Activated CD4-positive, alpha-beta T cell treated with anti-CD3 and anti-CD28 coated beads, Interleukin-2, Interleukin-6, amounts not matched to agents 100 ng/mL and 50 ng/mL, durations not matched to agents 16 hours and 8 hours (primary cell): Measurements from ENCODE around the gene SCFD1.

Source experiments
- DNase-seq: peaks from one replicate; pipeline ENCODE4 v3.0.0-alpha.2; 2020

SCFD1 gene

GRCh38 chr14:30759172-30760125 is 137.3 kb downstream of the SCFD1 start:
- DNase-seq = no peak

DNA sequence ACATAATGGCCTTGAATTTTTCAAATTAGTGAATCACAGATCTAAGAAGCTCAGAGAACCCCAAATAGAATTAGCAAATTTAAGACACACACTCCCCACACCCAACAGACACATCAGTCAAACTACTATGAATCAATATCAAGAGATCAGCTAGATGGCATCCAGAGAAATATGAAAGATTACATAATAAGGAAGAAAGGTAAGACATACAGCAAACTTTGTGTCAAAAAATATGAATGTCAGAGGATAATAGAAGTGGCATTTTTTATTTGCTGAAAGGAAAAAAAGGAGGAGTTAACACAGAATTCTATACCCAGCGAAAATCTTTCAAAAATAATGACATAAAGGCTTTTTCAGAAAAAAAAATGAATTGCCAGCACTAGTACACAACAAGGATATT is 141.8 kb downstream of the SCFD1 start:
- DNase-seq = no peak

DNA sequence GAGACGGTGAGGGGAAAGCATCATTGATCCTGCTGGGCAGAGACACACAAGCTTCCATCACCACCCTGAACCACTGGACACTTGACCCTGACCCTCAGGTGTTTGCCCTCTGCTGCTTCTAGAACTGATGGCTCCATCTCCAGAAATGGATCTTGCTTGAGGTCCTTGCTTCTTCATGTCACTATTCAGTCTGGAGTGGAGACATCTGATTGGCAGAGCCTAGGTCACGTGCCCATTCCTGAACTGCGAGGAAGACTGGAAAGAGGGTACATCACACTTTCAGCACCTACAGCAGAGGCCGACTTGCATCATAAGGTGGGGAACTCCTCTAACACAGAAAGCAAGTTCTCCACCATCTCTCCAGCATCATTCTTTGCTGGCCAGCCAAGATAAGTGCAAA is 145.5 kb downstream of the SCFD1 start:
- DNase-seq = no peak

- no peak for DNase-seq
Measured at GRCh38 chr14:30768791-30769190, 146.7 kb downstream of the SCFD1 start.

GRCh38 chr14:30770376-30770775 is 148.3 kb downstream of the SCFD1 start:
- no peak for DNase-seq

- no peak for DNase-seq
Measured at GRCh38 chr14:30771595-30771994, 149.5 kb downstream of the SCFD1 start.

- DNase-seq = no peak
Measured at GRCh38 chr14:30779210-30779609, 157.1 kb downstream of the SCFD1 start.
